HAP-1 (cell line): ENCODE data around the gene ELMO3.

Source experiments
- DNase-seq, 2 experiments: peaks; one replicate each; pipeline ENCODE4 v3.0.0-alpha.2; 2016 to 2020; ENCODE audit warnings: low spot score in 2 of 2
- H3K27me3 ChIP-seq: fragments of 250-450 bp; sonication (Bioruptor Pico); 2 replicates; pipeline ENCODE4 v1.5.1; 2020; ENCODE audit warnings: low read depth, mild to moderate bottlenecking, moderate library complexity
- H3K36me3 ChIP-seq: fragments of 250-450 bp; sonication (Bioruptor Pico); replicated peaks from 2 replicates; pipeline ENCODE4 v1.5.1; 2020; ENCODE audit warnings: mild to moderate bottlenecking
- H3K4me1 ChIP-seq: fragments of 250-450 bp; sonication (Bioruptor Pico); 2 replicates; pipeline ENCODE4 v1.5.1; 2020; ENCODE audit warnings: mild to moderate bottlenecking
- H3K4me3 ChIP-seq: fragments of 250-450 bp; sonication (Bioruptor Pico); 2 replicates; pipeline ENCODE4 v1.5.1; 2020; ENCODE audit warnings: mild to moderate bottlenecking, moderate library complexity
- H3K9me3 ChIP-seq: fragments of 250-450 bp; sonication (Bioruptor Pico); 2 replicates; pipeline ENCODE4 v1.5.1; 2020; ENCODE audit warnings: mild to moderate bottlenecking, moderate library complexity
- in situ Hi-C: fragments of 300-500 bp; cut with MboI; formaldehyde crosslinking; loops from 3 replicates; pipeline ENCODE4 v1.14.3; 2020; ENCODE audit warnings: low sequenced_read_pairs, inconsistent platforms, mixed read lengths

The ELMO3 gene, protein sequence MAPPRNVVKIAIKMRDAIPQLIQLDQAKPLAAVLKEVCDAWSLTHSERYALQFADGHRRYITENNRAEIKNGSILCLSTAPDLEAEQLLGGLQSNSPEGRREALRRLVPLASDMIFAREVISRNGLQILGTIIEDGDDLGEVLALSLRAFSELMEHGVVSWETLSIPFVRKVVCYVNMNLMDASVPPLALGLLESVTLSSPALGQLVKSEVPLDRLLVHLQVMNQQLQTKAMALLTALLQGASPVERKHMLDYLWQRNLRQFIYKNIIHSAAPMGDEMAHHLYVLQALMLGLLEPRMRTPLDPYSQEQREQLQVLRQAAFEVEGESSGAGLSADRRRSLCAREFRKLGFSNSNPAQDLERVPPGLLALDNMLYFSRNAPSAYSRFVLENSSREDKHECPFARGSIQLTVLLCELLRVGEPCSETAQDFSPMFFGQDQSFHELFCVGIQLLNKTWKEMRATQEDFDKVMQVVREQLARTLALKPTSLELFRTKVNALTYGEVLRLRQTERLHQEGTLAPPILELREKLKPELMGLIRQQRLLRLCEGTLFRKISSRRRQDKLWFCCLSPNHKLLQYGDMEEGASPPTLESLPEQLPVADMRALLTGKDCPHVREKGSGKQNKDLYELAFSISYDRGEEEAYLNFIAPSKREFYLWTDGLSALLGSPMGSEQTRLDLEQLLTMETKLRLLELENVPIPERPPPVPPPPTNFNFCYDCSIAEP

DNA sequence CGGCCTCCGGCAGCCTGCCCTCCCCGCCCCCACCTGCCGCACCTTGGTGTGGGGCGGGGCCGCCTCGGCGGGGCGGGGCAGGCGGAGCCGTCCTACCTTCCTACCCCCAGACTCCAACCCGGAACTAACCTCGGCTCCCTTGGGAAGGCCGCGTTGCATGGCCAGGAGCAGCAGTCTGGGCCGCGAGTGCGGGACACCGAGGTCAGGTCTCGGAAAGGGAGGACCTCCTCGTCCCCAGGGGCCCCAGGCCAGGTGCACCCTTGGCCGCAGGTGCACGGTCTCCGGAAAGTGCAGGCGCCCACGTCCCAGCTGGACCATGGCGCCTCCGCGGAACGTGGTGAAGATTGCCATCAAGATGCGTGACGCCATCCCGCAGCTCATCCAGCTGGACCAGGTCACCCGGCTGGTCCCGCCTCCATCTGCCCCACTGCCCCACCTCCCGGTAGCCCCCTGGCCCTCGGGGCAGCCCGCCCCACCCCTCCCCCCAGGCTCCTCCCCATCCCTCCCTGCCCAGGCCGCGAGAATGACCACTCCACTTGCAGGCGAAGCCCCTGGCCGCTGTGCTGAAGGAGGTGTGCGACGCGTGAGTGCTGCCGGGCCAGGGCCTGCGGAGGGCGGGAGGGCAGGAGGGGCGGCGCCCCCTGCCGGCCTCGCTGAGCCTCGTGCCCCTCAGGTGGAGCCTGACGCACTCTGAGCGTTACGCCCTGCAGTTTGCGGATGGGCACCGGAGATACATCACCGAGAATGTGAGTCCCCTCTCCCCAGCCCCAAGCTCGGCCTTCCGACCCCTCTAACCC is at the start of gene ELMO3:
Gene ELMO3, plus strand, starts transcription at position 121 of the 797 bp plus-strand sequence. Its CDS starts 196 bp downstream, at position 317.
- no peak within 1 kb of the TSS for H3K4me3 ChIP-seq
- no peak for DNase-seq
- no peaks in the 10 kb centered on the region for H3K27me3 ChIP-seq
- no peaks in the 10 kb centered on the region for H3K9me3 ChIP-seq
- no peaks in the 10 kb centered on the region for H3K4me1 ChIP-seq
- H3K36me3 ChIP-seq, result peaks cover 76% of the 10 kb centered on the region
- in situ Hi-C loops, result no loop called here

DNA sequence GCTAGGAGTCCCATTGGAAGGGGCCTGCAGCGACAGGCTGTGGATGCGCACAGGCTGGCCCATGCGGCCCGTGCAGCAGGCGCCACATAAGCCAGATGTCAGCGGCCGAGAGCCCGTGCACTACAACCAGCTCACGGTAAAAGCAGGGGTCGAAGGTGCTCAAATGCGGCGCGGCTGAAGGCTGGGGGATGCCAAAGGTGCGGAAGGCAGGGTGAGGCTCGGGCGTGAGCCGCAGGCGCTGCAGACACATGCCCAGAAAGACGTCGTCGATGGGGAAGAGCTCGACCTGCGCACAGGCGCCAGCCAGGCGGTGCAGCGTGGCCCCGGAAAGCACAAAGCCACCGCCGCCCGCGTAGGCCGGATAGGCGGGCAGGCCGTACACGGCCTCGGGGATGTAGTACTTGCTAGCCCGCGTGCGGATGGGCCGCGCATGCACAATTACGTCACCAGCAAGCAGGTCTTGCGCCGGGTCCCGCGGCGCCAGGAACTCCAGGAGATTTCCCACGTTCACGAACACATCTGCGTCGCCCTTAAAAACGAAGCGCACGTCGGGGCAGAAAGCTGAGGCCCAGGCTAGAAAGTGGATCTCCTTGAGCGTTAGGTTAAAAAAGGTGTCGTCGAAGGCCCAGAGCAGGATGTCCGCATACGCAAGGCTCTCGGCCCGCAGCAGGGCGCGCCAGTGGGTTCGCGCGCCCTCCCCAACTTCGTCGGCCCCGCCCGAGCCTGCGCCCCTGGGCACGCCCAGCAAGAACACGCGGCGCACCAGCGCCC is 49.5 kb upstream of the ELMO3 start:
- Histone ChIP-seq H3K4me1 (no peaks in the 10 kb centered on the region), H3K36me3 (peaks cover 46% of the 10 kb centered on the region), H3K27me3 (no peaks in the 10 kb centered on the region), H3K4me3 (no peak overlapping the region), H3K9me3 (no peaks in the 10 kb centered on the region)
- in situ Hi-C loops, result loop anchor here (10.0 kb wide), 2 partner anchors 135 to 175 kb away; no protein-coding TSS in a partner anchor
- DNase-seq, result no peak

DNA sequence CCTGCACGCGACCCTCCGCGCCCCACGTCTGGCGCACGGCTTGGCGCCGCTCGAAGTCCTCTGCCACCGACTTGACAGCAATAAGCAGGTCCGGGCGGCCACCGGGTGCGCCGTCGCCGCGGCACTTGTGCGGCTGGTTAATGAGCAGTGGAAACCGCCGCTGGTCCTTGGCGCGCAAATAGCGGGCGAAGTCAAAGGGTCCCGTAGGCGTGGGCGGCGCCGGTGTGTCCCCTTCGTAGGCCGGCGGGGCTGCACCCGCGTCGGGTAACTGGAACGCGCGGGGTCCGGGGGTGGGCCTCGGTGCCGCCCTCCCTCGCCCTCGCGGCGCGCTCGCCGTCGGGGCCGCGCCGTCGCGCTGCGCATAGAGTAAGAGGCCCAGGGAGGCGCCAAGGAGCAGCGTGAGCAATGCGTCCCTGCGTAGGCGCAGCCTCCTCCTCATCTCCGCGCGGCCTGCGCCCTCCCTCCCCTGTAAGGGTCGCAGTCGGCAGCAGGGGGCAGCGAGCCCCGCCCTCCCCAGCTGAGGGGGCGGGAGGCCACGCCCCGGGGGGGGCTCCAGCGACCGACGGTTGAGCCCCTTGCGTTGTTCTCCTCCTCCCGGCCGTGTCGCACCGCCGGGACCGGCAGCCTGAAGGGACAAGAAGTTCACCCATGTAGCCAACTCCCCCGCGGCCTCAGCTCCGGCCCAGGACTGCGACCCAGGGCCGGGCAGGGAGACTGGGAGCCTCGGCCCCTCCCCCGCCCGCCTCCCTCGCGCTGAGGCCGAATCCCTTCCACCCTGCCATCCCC is 48.7 kb upstream of the ELMO3 start:
- in situ Hi-C loops, result loop anchor here (10.0 kb wide), 2 partner anchors 135 to 175 kb away; no protein-coding TSS in a partner anchor

DNA sequence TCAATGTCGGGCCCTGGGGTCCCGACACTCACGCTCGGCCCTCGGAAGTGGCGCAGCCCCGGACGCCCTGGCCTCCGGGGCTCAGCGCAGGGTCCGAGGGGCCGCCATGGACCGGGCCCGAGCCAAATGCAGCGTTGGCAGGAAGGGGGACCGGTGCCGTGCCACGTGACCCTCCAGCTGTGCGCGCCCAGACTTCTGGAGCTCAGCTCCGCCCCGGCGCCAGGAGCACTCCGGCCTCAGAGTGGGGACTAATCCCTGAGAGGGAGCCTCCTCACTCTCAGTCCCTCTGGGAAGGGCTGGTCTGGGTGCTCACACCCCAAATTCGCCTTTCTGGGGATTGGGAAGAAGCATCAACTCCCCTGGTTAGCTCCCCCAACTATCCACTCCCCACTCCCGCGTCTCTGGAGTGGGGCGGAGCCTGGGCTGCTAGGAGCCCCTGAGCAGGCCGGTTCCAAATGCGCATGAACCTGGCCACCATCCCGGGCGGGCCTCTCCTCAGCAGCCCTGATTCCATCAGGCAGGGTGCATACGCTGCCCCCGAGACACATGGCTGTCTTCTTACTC is 48.0 kb upstream of the ELMO3 start, which contains the start of gene B3GNT9:
Gene B3GNT9, minus strand, starts transcription at position 166 of the 564 bp plus-strand sequence. CDS start 513 bp downstream, outside the sequence.
- Histone ChIP-seq H3K9me3 (no peaks in the 10 kb centered on the region), H3K4me3 (no peak within 1 kb of the TSS), H3K27me3 (no peaks in the 10 kb centered on the region), H3K4me1 (no peaks in the 10 kb centered on the region), H3K36me3 (peaks cover 32% of the 10 kb centered on the region)
- DNase-seq, result no peak
- in situ Hi-C loops, result loop anchor here (10.0 kb wide), 2 partner anchors 136 to 176 kb away; no protein-coding TSS in a partner anchor

More for the DNA sequence above, 48.7 kb upstream of the ELMO3 start:
- H3K4me3 ChIP-seq, result no peak overlapping the region
- H3K36me3 ChIP-seq, result peaks cover 38% of the 10 kb centered on the region
- DNase-seq, result no peak
- H3K27me3 ChIP-seq, result no peaks in the 10 kb centered on the region
- H3K9me3 ChIP-seq, result no peaks in the 10 kb centered on the region
- no peaks in the 10 kb centered on the region for H3K4me1 ChIP-seq

DNA sequence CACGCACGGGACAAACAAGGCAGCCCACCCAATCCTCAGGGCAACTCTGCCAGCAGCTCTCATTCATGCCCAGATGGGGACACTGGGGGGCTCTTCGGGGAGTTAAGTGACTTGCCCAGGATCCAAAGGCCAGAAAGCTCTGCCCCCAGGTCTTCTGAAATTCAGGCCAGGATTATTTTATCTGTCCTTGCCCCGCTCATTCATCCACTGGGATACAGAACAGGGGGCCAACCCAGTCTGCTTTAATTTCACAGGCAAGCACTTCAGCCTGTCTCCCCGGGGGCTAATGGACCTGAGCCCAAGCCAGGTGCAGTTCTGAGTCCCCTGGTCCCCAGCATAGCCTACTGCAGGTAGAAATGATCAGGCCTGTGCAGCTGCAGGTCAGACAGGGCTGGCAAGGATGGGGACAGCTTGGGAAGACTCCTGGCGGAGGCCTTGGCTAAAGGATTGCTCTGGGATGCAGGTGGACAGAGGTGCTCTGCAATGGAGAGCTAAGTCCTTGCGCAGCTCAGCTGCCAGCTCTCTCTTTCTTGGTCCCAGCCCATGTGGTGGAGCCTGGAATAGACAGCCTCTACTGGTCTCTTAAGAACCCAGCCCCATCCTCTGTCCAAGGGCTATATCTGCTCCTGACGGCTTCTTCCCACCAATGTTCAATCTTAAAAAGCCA is 47.4 kb upstream of the ELMO3 start:
- H3K27me3 ChIP-seq, result no peaks in the 10 kb centered on the region
- no peak for DNase-seq
- H3K36me3 ChIP-seq, result peaks cover 25% of the 10 kb centered on the region
- in situ Hi-C loops, result loop anchor here (10.0 kb wide), 2 partner anchors 137 to 177 kb away; no protein-coding TSS in a partner anchor
- no peaks in the 10 kb centered on the region for H3K4me1 ChIP-seq
- no peak overlapping the region for H3K4me3 ChIP-seq
- no peaks in the 10 kb centered on the region for H3K9me3 ChIP-seq

DNA sequence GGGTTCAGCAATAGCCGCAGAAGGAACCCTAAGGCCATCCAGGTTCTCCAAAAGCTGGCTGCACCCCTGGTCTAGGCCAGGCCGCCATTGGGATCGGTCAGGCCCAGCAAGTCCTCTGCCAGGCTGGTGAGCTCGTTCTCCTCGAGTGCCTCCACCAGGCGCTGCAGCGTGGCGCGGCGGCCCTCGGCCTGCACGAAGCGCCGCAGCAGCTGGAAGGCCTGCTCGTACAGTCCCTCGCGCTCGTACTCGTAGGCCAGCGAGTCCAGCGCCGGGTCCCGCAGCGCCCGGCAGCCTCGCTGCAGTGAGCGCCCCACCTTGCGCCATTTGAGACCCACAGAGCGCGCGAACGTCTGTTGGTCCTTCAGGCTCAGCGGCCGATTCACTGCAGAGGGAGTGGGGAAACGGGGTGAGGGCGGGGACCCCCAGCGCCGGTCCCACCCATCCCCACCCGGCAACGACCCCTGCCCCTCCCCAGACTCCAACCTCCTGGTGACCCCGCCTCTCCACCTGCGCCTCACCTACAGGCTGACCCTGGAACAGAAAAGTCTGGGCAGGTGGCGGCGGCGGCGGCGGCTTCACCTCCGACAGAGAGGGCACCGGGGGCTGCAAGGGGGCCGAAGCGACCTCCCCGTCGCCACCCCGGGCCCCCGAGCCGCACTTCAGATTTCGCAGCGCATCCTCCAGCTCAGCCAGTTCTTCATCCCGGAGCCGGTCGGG is 44.2 kb upstream of the ELMO3 start:
- no peaks in the 10 kb centered on the region for H3K36me3 ChIP-seq
- H3K4me3 ChIP-seq, result 0 out of 2 replicates have a peak overlapping the region, but pooled peaks have one; percentile 2
- no peak for DNase-seq
- in situ Hi-C loops, result loop anchor here (10.0 kb wide), 2 partner anchors 140 to 180 kb away; no protein-coding TSS in a partner anchor
- no peaks in the 10 kb centered on the region for H3K27me3 ChIP-seq
- no peaks in the 10 kb centered on the region; the same call in 1 of the 2 replicates for H3K4me1 ChIP-seq
- H3K9me3 ChIP-seq, result no peaks in the 10 kb centered on the region

DNA sequence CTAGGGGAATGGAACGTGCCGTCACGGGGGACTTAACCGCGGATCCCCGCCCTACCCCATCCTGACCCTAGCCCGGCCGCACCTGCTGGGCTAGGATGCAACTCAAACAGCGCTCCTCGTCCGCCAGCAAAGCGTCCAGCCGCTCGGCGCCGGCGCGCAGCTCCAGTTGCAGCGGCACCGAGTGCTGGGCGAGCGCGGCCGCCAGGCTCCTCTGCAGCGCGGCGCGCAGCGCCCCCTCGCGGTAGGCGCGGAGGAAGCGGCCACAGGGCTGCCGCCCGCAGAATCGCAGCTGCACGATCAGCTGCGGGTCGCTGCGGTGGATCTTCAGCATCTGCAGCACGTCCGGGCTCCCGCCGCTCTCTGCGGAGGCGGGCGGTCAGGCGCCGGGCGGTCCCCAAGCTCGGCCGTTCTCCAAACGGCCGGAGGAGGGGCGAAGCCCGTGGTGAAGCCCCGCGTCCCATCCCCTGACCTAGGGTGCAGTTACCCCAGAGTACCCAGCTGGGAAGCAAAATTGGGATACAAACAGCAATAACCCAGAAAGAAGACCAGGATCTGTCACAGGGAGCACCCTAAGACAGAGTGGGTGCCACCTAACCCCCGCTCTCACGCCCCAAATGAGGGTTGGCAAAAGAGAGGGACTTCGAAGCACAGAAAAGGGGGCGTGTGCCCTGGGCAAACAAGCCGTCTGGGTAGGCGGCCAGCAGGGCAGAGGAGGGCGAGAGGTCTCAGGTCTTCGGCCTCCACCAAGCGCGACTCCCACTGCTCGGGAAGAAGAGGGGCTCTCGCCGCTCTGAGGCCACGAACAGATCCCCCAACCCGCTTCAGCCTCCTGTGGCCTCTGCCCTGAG is 43.4 kb upstream of the ELMO3 start:
- Histone ChIP-seq H3K9me3 (no peaks in the 10 kb centered on the region), H3K27me3 (no peaks in the 10 kb centered on the region), H3K4me1 (no peaks in the 10 kb centered on the region; the same call in 1 of the 2 replicates), H3K4me3 (0 out of 2 replicates have a peak overlapping the region, but pooled peaks have one; percentile 2), H3K36me3 (no peaks in the 10 kb centered on the region)
- in situ Hi-C loops, result loop anchor here (10.0 kb wide), 2 partner anchors 141 to 181 kb away; no protein-coding TSS in a partner anchor
- peak; percentile 55 to 85 for DNase-seq

DNA sequence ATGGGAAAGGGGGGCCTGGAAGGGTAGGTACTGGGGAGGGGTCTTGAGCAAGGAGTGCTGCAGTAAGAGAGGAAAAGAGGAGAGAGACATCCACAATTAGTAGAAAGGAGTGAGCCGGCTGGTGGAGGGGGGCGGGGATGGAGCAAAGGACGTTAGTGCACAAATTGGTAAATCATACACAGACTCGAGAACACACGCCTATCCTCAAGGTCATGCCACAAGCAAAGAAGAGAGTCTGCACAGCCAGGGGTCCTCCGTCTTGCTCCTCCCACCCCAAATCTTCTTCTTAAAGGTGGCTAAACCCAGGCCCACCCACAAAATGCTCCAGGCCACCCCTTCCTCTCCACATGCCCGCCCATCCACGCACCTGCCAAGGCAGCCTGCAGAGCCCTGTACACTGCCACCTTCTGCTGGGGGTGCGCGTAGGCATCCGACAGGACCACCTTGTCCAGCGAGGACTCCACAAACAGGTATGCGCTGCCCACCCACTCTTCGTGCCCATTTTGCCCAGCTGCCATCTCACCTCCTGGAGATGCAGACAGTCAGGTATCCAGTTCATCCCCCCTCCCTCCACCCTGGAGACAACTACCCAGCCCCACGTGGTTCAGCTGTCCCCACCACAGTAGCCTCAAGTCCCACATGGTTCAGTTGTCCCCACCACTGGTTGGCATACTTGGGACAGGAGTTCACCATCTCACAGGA is 42.6 kb upstream of the ELMO3 start:
- no peak overlapping the region for H3K4me3 ChIP-seq
- in situ Hi-C loops, result loop anchor here (10.0 kb wide), 2 partner anchors 141 to 181 kb away; no protein-coding TSS in a partner anchor
- DNase-seq, result no peak
- no peaks in the 10 kb centered on the region for H3K27me3 ChIP-seq
- H3K9me3 ChIP-seq, result no peaks in the 10 kb centered on the region
- no peaks in the 10 kb centered on the region; the same call in 1 of the 2 replicates for H3K4me1 ChIP-seq
- H3K36me3 ChIP-seq, result no peaks in the 10 kb centered on the region

DNA sequence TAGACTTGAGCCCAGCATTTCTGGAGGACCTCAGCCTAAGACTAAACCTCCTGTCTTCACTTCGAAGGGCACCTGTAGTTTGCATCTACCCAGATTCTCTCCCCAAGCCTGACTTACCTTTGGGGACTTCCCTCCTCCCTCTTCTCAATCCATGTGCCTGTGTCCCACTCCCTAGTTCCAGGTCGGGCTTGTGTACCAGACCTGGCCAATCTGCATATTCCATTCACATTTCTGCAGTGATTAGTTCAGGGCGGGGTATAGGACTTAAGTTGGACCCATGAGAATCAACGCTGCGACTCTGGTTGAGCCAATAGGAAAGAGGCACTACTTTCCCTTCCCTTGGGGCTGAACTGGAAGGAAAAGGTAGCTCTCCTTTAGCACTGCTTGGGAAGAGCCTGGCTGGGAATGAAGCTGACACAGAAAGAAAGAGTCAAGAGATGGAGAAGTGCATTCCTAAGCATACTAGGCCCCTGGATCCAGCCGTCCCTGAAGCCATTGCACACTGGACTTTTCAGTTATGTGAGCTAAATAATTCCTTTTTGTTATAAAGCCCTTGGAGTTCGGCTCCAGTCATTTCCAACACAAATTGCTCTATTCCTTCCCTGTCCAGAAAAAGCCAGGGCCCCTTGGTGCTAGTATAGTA is 41.7 kb upstream of the ELMO3 start:
- Histone ChIP-seq H3K4me1 (no peaks in the 10 kb centered on the region; the same call in 1 of the 2 replicates), H3K36me3 (no peaks in the 10 kb centered on the region), H3K9me3 (no peaks in the 10 kb centered on the region), H3K4me3 (no peak overlapping the region), H3K27me3 (no peaks in the 10 kb centered on the region)
- DNase-seq, result no peak
- in situ Hi-C loops, result loop anchor here (10.0 kb wide), 2 partner anchors 142 to 182 kb away; no protein-coding TSS in a partner anchor
